ENCODE results near the gene SPATA18.
"Not testable (repeated sequence)": the region's sequence is repeated elsewhere in the genome, so short reads cannot be mapped to it uniquely, and the experiment has no call there.

The SPATA18 gene

DNA sequence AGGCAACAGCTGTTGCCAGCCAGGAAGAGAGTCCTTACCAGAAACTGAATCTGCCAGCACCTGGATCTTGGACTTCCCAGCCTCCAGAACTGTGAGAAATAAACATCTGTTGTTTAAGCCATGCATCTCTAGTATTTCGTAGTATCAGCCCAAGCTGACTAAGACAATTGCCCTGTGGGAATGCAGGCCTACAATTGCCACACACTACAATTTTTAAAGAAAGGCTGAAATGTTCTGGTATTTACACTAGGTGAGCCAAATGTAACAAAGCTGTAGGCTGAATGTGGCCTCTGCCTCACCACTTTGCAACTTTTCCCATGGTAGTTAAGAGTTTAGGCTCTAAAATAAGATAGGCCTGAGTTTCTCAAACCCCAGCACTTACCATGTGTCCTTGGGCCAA lies 59.1 kb downstream of the SPATA18 start:
- no peak for DNase-seq

DNA sequence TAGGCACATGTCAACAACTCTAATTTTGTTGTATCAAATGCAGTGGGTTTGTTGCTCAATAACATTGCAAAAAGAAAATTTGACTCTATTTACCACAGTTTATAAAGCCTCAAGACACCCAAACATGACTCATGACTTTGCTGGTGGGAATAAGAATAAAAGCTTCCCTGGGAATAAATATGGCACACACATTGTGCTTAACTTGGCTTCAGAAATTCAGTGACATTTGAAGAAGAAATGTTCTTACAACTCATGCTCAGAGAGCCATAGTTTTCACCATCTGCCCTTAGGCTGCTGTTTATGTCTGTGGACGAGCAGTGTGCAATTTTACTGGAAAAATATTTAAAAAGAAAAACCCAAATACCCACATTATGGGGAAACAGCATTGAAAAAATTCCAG lies 60.9 kb downstream of the SPATA18 start:
- DNase-seq, result no peak

- no peak for DNase-seq
Observed at GRCh38 chr4:52112411-52112810, 61.3 kb downstream of the SPATA18 start.

DNA sequence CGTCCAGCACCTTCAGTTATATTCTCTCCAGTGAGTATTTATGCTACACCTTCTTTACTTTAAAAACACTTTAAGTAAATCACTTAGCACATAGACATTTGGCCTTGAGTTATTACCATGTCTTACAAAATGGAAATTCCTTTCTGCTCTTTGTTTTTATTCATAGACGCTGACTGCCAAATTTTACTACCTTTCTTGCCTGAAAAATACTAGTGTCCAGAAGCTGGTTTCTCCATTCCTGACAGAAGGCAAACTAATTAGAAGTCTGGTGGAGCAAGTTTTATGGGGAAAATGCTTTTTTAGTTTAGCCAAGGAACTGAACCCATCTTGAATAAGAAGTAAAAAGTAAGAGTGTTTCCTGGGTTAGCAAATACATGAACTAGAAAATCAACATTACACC lies 65.5 kb downstream of the SPATA18 start:
- DNase-seq, result no peak

- DNase-seq, result no peak
Observed at GRCh38 chr4:52126226-52126625, 75.1 kb downstream of the SPATA18 start.

DNA sequence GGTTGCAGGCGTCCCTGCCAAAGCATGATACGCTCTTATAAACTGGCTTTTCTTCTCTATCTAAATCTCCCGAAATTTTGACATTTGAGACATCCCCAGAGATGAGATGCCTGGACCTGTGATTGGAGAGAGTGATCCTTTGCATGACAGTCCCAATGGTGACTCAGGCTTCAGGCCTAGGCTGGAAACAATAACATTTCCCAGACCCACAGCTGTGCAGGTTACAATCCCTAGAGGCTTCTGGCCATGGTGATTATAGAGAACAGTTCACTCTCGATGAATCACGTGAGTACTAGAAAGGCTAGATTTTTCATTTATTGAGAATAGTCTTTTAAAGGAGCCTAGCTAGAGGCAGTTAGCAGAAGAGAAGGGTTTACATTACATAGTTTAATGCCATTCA lies 75.9 kb downstream of the SPATA18 start:
- DNase-seq, result no peak

DNA sequence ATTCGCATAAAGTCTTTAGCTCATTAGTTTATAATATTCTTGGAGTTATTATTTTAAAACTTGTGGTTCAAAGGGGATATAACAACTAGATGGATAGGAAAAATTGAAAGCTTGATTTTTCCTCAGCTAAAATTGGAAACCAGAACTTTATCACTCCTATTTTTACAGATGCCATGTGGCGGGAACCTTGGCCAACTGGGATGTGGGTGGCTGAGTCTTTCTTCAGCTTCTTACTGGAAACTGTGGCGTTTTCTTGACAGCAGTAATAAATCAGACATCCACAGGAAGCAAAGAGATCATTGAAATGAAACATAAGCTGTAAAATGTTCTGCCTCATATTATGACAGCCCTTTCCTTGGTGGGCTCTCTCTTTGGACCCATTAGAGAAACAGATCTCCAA lies 84.1 kb downstream of the SPATA18 start:
- DNase-seq, result no peak

DNA sequence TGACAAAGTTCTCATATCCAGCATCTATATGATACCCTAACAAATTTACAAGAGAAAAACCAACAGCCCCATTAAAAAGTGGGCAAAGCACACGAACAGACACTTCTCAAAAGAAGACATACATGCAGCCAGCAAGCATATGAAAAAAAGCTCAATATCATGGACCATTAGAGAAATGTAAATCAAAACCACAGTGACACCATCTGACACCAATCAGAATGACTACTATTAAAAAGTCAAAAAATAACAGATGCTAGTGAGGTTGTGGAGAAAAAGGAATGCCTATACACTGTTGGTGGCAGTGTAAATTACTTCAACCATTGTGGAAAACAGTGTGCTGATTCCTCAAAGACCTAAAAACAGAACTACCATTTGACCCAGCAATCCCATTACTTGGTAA lies 86.0 kb downstream of the SPATA18 start:
- DNase-seq, result not testable (repeated sequence)

DNA sequence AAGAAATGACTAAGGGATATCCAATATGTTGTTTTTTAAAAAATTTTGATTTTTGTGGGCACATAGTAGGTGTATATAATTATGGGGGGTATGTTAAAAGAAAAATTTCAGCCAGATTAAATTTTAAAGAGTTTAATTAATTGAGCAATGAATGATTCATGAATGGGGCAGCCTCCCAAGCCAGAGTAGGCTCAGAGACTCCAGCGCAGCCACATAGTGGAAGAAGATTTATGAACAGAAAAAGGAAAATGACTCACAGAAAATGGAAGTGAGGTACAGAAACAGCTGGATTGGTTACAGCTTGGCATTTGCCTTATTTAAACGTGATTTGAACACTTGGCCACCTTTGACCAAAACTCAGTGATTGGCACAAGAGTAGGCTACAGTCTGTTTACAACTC lies 91.7 kb downstream of the SPATA18 start:
- DNase-seq, result no peak

GRCh38 chr4:52143815-52144214 lies 92.7 kb downstream of the SPATA18 start:
- DNase-seq, result no peak

DNA sequence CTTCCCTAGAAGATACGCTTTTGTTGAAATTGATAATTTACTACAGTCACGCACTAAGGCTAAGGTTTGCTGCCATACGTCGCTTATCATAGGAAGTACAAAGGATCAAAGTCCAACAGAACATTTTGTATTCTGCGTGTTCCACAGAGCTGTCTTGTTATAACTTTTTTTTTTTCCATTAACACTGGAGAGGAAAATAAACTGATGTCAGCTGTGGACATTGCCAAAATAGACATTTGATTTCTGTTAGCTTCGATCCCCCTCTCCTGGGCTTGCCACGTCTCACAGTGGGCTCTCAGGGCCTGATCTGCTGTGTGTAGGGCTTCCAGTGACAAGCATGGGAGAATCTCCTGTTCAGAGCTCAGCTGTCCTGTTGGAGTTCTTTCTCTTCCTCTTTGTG lies 93.3 kb downstream of the SPATA18 start:
- DNase-seq, result no peak

Measured in SHP77 (cell line).